GM23248 (cell line): ENCODE results near the gene PDIA4.

Experiments
- EZH2 ChIP-seq: fragments of 200-600 bp; sonication (generic); IDR thresholded peaks from 2 replicates; pipeline ENCODE4 v1.6.1; 2018; ENCODE audit warnings: antibody characterized with exemption, mild to moderate bottlenecking; ENCODE audit not compliant: insufficient read depth, poor library complexity, severe bottlenecking
- EZH2phosphoT487 ChIP-seq: fragments of 200-600 bp; sonication (generic); IDR thresholded peaks from 2 replicates; pipeline ENCODE4 v1.6.1; 2018; ENCODE audit warnings: antibody characterized with exemption, moderate library complexity, mild to moderate bottlenecking, low read depth; ENCODE audit not compliant: insufficient read depth

- TF ChIP-seq EZH2: no peak
- TF ChIP-seq EZH2phosphoT487: no peak
Observed at GRCh38 chr7:149060156-149060555, 31.9 kb upstream of the PDIA4 start.
